ENCODE results near the gene RAB3GAP2.

GRCh38 chr1:220207411-220207810, 64.8 kb downstream of the RAB3GAP2 start:
- TF ChIP-seq FOXM1 (IDR thresholded peaks at IDR 0.05; ENCODE audit: borderline replicate concordance) (no peak), BHLHE40 (IDR thresholded peaks at IDR 0.05; ENCODE audit: borderline replicate concordance) (no peak), FOXK2 (IDR thresholded peaks at IDR 0.05) (no peak), L3MBTL2 (conservative IDR thresholded peaks at IDR 0.05) (no peak), CTBP1 (IDR thresholded peaks at IDR 0.05; ENCODE audit: borderline replicate concordance) (no peak), SUZ12 (IDR thresholded peaks at IDR 0.05) (no peak), HDGF (IDR thresholded peaks at IDR 0.05; ENCODE audit: borderline replicate concordance) (no peak), ELF4 (IDR thresholded peaks at IDR 0.05) (no peak)
- TF ChIP-seq, protein P1, sequence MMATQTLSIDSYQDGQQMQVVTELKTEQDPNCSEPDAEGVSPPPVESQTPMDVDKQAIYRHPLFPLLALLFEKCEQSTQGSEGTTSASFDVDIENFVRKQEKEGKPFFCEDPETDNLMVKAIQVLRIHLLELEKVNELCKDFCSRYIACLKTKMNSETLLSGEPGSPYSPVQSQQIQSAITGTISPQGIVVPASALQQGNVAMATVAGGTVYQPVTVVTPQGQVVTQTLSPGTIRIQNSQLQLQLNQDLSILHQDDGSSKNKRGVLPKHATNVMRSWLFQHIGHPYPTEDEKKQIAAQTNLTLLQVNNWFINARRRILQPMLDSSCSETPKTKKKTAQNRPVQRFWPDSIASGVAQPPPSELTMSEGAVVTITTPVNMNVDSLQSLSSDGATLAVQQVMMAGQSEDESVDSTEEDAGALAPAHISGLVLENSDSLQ (IDR thresholded peaks at IDR 0.05) = no peak

Data from HEK293T (cell line).